ENCODE results near the gene KCNK5.

KCNK5 gene

GRCh38 chr6:39197922-39198500 lies 31.3 kb downstream of the KCNK5 start:
- no peak for DNase-seq (ENCODE audit: low spot score)

- DNase-seq (ENCODE audit: low spot score), result no peak
Measured at GRCh38 chr6:39197521-39197920, 31.8 kb downstream of the KCNK5 start.

GRCh38 chr6:39196673-39197091 lies 32.6 kb downstream of the KCNK5 start:
- no peak for DNase-seq (ENCODE audit: low spot score)

- DNase-seq (ENCODE audit: low spot score), result no peak
Measured at GRCh38 chr6:39195792-39196385, 33.4 kb downstream of the KCNK5 start.

GRCh38 chr6:39194466-39194865 lies 34.8 kb downstream of the KCNK5 start:
- DNase-seq (ENCODE audit: low spot score), result no peak

GRCh38 chr6:39193201-39193791 lies 36.0 kb downstream of the KCNK5 start:
- DNase-seq (ENCODE audit: low spot score), result no peak

- DNase-seq (ENCODE audit: low spot score), result no peak
Measured at GRCh38 chr6:39192736-39193135, 36.5 kb downstream of the KCNK5 start.

GRCh38 chr6:39191236-39191930 lies 37.9 kb downstream of the KCNK5 start:
- no peak for DNase-seq (ENCODE audit: low spot score)

- DNase-seq (ENCODE audit: low spot score), result no peak
Measured at GRCh38 chr6:39190545-39191235, 38.6 kb downstream of the KCNK5 start.

GRCh38 chr6:39189915-39190544 lies 39.2 kb downstream of the KCNK5 start:
- no peak for DNase-seq (ENCODE audit: low spot score)

GRCh38 chr6:39189131-39189530 lies 40.1 kb downstream of the KCNK5 start:
- no peak for DNase-seq (ENCODE audit: low spot score)

- DNase-seq (ENCODE audit: low spot score), result no peak
Measured at GRCh38 chr6:39188571-39188970, 40.7 kb downstream of the KCNK5 start.

GRCh38 chr6:39188098-39188450 lies 41.2 kb downstream of the KCNK5 start:
- DNase-seq (ENCODE audit: low spot score), result no peak

- DNase-seq (ENCODE audit: low spot score), result no peak
Measured at GRCh38 chr6:39184906-39185580, 44.2 kb downstream of the KCNK5 start.

GRCh38 chr6:39182604-39183003 lies 46.7 kb downstream of the KCNK5 start:
- no peak for DNase-seq (ENCODE audit: low spot score)

GRCh38 chr6:39181826-39182225 lies 47.4 kb downstream of the KCNK5 start:
- DNase-seq (ENCODE audit: low spot score), result no peak

- DNase-seq (ENCODE audit: low spot score), result no peak
Measured at GRCh38 chr6:39181333-39181732, 47.9 kb downstream of the KCNK5 start.

GRCh38 chr6:39178804-39179203 lies 50.5 kb downstream of the KCNK5 start:
- DNase-seq (ENCODE audit: low spot score), result no peak

- DNase-seq (ENCODE audit: low spot score), result no peak
Measured at GRCh38 chr6:39178235-39178634, 51.0 kb downstream of the KCNK5 start.

GRCh38 chr6:39177130-39177529 lies 52.1 kb downstream of the KCNK5 start:
- DNase-seq (ENCODE audit: low spot score), result no peak

GRCh38 chr6:39173270-39173669 lies 56.0 kb downstream of the KCNK5 start:
- DNase-seq (ENCODE audit: low spot score), result no peak

- DNase-seq (ENCODE audit: low spot score), result no peak
Measured at GRCh38 chr6:39172377-39172757, 56.9 kb downstream of the KCNK5 start.
